Sigmoid colon (tissue), 3 donors: ENCODE data around the gene CCSER1.

Experiments used
- CTCF ChIP-seq, 4 experiments: fragments of 450-650 bp in 3 of 4; fragments of 200-600 bp in 1 of 4; IDR thresholded peaks; one replicate each; pipeline ENCODE4 v1.5.1; 2016 to 2019; ENCODE audit warnings: antibody characterized with exemption in 4 of 4, mild to moderate bottlenecking in 3 of 4, moderate library complexity in 2 of 4
- POLR2A ChIP-seq, 2 donors: fragments of 450-650 bp; IDR thresholded peaks; one replicate each; pipeline ENCODE4 v1.6.1; 2016; ENCODE audit warnings: antibody characterized with exemption in 2 of 2, mild to moderate bottlenecking in 2 of 2, moderate library complexity in 2 of 2

- TF ChIP-seq CTCF (IDR thresholded peaks at IDR 0.05) (no peak), POLR2A (IDR thresholded peaks at IDR 0.05) (no peak)
These were observed 59.0 kb downstream of the CCSER1 start for GRCh38 chr4:90186229-90186628.
